MM.1S (cell line): ENCODE data around the gene F12.

Experiments used
- EZH2 ChIP-seq: fragments of 300-600 bp; sonication (generic); optimal IDR thresholded peaks from 2 replicates; pipeline ENCODE3; 2017; ENCODE audit warnings: low read depth, mild to moderate bottlenecking, antibody characterized with exemption, low read length, mixed read lengths
- EZH2phosphoT487 ChIP-seq: fragments of 300-600 bp; sonication (generic); IDR thresholded peaks from 2 replicates; pipeline ENCODE4 v1.6.1; 2018; ENCODE audit warnings: antibody characterized with exemption, low read length

- TF ChIP-seq EZH2phosphoT487 (no peak), EZH2 (no peak)
Measured at GRCh38 chr5:177455036-177455660, 45.8 kb upstream of the F12 start.
